Panc1 (cell line): ENCODE measurements around the gene BFSP1.

Source experiments
- CTCF ChIP-seq: fragments of 450-650 bp; IDR thresholded peaks from 2 replicates; pipeline ENCODE4 v1.5.1; 2017; ENCODE audit warnings: mild to moderate bottlenecking
- POLR2AphosphoS5 ChIP-seq: IDR thresholded peaks from 2 replicates; pipeline ENCODE4 v1.6.1; 2012; ENCODE audit warnings: mild to moderate bottlenecking, low read depth, low read length, moderate library complexity
- REST ChIP-seq, 2 experiments: IDR thresholded peaks; 2 replicates each; pipeline ENCODE4 v1.6.1; 2011 to 2012; ENCODE audit warnings: low read depth in 2 of 2, control low read depth in 1 of 2, low read length in 1 of 2, mild to moderate bottlenecking in 1 of 2, moderate library complexity in 1 of 2; ENCODE audit not compliant: insufficient read depth in 1 of 2
- SIN3A ChIP-seq: IDR thresholded peaks from 2 replicates; pipeline ENCODE4 v1.6.1; 2012; ENCODE audit warnings: low read depth, mild to moderate bottlenecking, low read length, moderate library complexity, borderline replicate concordance; ENCODE audit not compliant: insufficient read depth
- TCF7L2 ChIP-seq: IDR thresholded peaks from 2 replicates; pipeline ENCODE4 v1.6.1; 2011; ENCODE audit warnings: mild to moderate bottlenecking, low read depth, low read length, inconsistent platforms

- TF ChIP-seq CTCF (no peak), POLR2AphosphoS5 (no peak), REST (IDR thresholded peaks at IDR 0.05; ENCODE audit: insufficient read depth in 1 of 2, low read depth in 2 of 2, low read length in 1 of 2) (no peak), TCF7L2 (no peak), SIN3A (no peak)
Observed at GRCh38 chr20:17502105-17502504, 29.1 kb downstream of the BFSP1 start.
